Mononuclear cell (primary cell): Measurements from ENCODE around the gene COL9A2. TPM values are rescaled to one million over a fixed set of nuclear protein-coding genes. Genes with fewer than 3 reads are reported as not detected.
"Not testable (repeated sequence)": the region's sequence is repeated elsewhere in the genome, so short reads cannot be mapped to it uniquely, and the experiment has no call there.

ENCODE experiments used
- H3K27me3 ChIP-seq: 2 replicates; pipeline ENCODE4 v1.6.0; 2011; ENCODE audit warnings: low read length, control low read depth; ENCODE audit not compliant: insufficient read depth
- H3K4me1 ChIP-seq: 2 replicates; pipeline ENCODE4 v1.5.1; 2011; ENCODE audit warnings: mild to moderate bottlenecking, low read length, control low read depth; ENCODE audit not compliant: insufficient read depth
- H3K4me3 ChIP-seq: 2 replicates; pipeline ENCODE4 v1.5.1; 2011; ENCODE audit warnings: mild to moderate bottlenecking, low read length, moderate library complexity
- H3K9me3 ChIP-seq: 2 replicates; pipeline ENCODE4 v1.5.1; 2011; ENCODE audit warnings: low read depth, mild to moderate bottlenecking, control low read depth, low read length
- total RNA-seq: library from RNA; depleted of rRNA; stranded (reverse); fragments of >200 nt; gene quantifications from one replicate; pipeline ENCODE4 v1.2.3, GENCODE V29; 2012

Gene COL9A2
- total RNA-seq, 1 donor = 4.1 TPM

DNA sequence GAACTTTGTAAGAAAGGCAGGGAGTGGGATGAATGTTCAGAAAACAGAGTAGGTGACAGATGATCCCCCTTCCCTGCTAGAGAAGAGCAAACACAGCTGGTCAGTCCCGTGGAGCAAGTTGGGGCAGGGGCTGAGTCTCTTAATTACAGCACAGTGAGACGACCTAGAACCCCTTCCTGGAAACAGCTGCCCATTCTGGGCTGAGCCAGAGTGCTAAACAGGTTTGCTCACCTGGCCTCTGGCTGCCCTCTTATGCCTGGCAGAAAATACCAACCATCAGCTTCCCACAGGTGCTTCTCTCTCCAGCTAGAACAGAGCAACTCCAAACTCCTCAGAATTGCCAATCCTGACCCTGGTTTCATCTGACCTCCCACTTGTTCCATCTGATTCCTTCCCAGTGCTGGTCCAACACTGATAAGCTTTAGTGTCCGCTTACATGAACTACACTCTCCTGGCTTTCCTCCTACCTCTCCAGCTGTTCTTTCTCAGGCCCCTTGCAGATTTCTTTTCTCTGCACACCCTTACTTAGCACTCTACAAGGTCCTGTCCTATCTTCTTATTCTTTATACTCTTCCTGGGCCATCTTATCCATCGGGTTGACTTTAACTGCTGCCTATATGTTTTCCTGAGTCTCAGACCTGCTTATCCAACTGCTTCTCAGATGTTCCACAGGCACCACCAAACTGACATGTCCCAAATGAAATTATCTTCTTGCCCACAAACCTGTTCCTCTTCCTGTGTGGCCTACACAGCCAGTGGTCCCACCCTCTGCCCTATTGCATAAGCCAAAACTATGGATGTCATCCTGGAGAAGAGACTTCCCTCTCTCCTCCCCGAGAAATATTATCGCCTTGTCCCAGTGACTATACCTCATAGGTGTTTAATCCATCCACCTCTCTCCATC lies 22.6 kb upstream of the COL9A2 start:
- Histone ChIP-seq H3K4me1 (peaks cover 64% of the 10 kb centered on the region), H3K9me3 (no peaks in the 10 kb centered on the region), H3K27me3 (no peaks in the 10 kb centered on the region), H3K4me3 (no peak overlapping the region)

DNA sequence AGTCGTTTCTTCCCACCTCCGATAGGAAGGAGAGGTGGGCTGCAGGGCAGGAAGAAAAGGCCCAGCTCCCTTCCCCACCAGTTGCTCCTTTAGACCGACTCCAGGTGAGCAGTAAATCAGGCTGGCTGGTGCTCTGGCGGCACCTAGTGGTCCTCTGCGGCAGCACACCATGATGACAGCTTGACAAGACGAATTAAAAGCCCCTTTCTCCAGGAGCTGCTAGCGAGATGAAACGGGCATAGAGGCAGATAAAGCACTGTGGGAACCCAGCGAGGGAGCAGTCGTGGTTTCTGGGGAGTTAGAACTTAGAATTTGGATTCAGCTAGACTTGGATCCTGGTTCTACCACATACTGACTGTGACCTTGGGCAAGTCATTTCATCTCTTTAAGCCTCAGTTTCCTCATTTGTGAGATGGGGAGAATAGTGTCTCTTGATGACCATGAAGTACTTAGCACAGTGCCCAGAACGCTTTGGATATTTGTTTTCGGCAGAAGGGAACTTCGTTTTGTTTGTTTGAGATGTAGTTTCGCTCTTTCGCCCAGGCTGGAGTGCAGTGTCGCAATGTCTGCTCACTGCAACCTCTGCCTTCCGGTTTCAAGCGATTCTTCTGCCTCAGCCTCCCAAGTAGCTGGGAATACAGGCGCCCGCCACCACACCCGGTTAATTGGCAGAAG lies 21.8 kb upstream of the COL9A2 start:
- Histone ChIP-seq H3K4me1 (peaks cover 56% of the 10 kb centered on the region), H3K27me3 (no peaks in the 10 kb centered on the region), H3K4me3 (peak overlapping the region; percentile 24)

DNA sequence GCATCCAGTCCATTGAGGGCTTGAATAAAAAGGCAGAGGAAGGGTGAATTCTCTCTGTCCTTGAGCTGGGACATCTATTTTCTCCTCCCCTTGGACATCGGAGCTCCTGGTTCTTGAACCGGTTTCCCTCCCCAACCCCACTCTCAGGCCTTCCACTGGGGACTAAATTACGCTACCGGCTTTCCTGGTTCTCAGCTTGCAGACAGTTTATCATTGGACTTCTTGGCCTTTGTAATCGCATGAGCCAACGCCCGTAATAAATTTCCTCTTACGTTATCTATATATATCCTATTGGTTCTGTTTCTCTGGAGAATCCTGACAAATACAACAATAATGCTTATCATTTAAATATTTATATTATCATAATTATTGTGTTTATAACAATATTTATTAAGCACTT lies 20.4 kb upstream of the COL9A2 start:
- peaks cover 41% of the 10 kb centered on the region for H3K4me1 ChIP-seq

More for the DNA sequence above, 21.8 kb upstream of the COL9A2 start:
- H3K9me3 ChIP-seq = no peaks in the 10 kb centered on the region

DNA sequence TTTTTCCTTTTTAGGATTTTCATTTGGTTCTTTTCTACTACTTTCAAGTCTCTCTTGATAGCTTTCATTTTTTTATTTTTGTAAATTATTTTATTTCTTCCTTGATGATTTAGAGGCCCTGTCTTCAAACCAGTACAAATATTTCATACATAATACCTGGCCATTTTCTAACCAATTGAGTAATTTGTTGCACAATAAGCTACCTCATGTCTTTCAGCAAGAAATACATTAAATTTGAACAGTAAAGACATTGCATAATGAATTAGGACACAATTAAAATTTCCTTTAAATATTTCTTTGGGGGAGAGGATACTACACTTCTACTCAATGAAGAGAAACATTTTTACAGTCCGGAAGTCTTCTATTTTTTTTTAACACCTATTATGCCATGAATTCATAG lies 15.6 kb upstream of the COL9A2 start:
- Histone ChIP-seq H3K9me3 (no peaks in the 10 kb centered on the region), H3K27me3 (no peaks in the 10 kb centered on the region), H3K4me3 (no peak overlapping the region), H3K4me1 (no peaks in the 10 kb centered on the region)

More for the DNA sequence above, 20.4 kb upstream of the COL9A2 start:
- H3K9me3 ChIP-seq = no peaks in the 10 kb centered on the region
- no peaks in the 10 kb centered on the region for H3K27me3 ChIP-seq
- no peak overlapping the region for H3K4me3 ChIP-seq

DNA sequence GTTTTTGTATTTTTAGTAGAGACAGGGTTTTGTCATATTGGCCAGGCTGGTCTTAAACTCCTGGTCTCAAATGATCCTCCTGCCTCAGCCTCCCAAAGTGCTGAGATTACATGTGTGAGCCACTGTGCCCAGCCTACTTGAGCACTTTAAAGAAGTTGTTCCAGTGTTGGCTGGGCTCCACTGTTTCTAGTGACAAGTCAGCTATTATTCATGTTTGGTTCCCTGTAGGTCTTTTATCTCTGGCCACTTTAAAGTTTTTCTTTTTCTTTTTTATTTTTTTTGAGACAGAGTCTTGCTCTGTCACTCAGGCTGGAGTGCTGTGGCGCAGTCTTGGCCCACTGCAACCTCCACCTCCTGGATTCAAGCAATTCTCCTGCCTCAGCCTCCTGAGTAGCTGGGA lies 14.3 kb upstream of the COL9A2 start:
- not testable (repeated sequence) for H3K27me3 ChIP-seq, H3K4me3 ChIP-seq, H3K9me3 ChIP-seq, H3K4me1 ChIP-seq

DNA sequence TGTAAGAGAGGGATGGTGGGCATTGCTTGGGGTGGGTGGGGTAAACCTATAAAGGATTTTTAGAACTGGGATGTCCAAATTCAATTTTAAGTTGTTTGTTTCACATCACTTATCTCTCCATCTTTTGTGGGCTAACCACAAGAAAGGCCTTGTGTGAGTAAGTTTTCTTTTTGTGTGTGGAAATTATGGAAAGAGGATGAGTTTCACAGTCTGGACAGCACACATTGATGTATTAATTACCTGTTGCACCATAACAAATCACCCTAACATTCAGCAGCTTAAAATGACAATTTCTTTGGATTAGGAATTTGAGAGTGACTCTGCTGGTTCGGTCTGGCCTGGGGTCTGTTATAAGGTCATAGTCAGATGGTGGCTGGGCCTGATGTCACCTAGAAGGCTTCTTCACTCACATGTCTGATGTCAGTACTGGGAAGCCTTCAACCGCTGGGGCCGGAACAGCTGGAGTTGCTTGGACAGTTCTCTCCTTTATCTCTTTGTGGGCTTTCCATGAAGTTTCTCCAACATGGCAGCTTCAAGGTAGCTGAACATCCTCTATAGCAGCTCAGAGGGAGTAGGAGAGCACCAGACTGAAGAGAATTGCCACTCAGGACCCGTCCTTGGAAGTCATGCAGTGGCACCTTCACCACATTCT lies 2.0 kb upstream of the COL9A2 start:
- Histone ChIP-seq H3K4me1 (peaks cover 32% of the 10 kb centered on the region), H3K4me3 (no peak overlapping the region), H3K27me3 (peaks cover 25% of the 10 kb centered on the region), H3K9me3 (no peaks in the 10 kb centered on the region)

DNA sequence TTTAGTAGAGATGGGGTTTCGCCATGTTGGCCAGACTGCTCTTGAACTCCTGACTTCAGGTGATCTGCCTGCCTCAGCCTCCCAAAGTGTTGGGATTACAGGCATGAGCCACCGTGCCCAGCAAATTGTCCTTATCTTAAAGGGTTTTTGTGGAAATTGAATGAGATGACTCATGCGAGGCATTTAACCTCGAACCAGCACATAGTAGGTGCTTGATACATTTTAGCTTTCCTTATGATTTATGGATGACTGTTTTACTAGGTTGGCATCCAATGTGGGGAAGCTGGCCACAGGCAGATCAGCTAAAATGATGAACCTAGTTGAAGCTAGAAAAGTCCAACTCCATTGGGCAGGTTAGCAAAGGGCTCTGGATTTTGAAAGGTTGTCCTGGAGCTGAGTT lies 1.4 kb upstream of the COL9A2 start:
- Histone ChIP-seq H3K27me3 (peaks cover 25% of the 10 kb centered on the region), H3K4me3 (no peak overlapping the region), H3K4me1 (peaks cover 34% of the 10 kb centered on the region), H3K9me3 (no peaks in the 10 kb centered on the region)

DNA sequence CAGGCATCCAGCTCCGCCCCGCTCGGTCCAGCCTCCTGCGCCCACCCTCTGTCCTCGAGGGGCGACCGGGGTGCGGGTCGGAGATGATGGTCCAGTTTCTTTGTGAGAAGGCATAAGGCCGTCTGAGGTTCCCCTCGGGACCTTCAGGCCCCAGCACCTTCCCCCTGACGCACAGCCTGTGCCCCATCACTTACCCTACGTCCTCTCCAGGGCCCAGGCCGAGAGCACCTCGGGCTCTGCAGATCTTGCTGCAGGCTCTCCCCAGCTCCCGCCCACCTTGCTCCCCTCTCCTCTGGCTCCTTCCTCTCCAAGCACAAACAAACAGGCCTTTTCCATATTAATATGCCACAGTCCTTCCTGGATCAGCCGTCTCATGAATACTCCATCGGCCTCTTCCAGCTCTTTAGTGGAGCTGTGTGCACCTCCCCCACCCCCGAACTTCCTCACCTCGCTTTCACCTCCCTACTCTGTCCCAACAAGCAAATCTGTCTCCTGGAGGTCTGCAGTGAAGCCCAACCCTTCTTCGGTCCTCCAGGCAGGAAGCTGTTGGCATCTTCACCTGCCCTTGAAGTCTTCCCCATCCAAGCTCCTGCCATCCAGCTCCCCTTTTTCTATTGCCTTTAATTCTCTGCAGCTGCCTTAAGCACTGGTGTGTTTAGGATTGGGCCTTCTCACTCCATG lies 448 bp upstream of the COL9A2 start:
- no peak overlapping the region for H3K4me3 ChIP-seq
- H3K27me3 ChIP-seq = peaks cover 25% of the 10 kb centered on the region
- peaks cover 44% of the 10 kb centered on the region for H3K4me1 ChIP-seq
- H3K9me3 ChIP-seq = no peaks in the 10 kb centered on the region

DNA sequence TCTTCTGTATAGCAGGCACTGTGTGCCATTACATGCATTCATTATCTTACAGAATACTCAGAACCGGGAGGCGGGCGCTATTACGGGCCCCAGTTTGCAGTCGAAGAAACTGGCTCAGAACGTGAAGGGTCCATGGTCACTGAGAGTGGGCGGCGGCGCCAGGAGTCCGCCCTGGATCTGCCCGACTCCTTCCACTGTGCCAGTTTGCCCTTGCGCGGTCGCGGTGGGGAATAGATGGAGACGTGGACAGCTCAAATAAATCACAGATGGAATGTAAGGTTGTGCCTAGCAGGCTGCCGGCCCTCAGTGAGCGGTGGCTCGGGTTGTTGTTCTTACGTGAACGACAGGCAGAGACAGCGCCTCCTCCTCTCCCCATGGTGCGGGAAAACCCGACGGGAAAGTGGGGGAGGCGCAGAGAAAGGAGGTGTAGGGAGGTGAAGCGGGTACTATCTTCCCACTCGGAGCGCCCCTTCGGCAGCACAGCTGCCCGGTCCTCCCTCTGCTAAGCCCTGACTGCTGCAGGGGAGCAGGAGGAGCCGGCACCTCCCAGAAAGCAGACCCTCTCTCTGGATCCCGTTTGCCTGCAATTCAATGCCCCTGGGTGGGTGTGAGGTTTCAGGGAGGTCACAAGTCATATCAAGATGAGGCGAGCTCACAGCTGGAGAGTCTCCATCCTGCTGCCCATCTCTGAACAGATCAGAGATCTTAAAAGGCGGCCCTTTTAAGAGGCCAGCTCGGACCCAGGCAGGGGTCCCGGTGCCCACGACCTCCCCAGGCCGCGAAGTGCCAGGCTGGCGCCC lies 1.1 kb downstream of the COL9A2 start:
- peaks cover 25% of the 10 kb centered on the region for H3K27me3 ChIP-seq
- H3K4me1 ChIP-seq = peaks cover 54% of the 10 kb centered on the region
- peak overlapping the region; percentile 41 for H3K4me3 ChIP-seq
- H3K9me3 ChIP-seq = no peaks in the 10 kb centered on the region

DNA sequence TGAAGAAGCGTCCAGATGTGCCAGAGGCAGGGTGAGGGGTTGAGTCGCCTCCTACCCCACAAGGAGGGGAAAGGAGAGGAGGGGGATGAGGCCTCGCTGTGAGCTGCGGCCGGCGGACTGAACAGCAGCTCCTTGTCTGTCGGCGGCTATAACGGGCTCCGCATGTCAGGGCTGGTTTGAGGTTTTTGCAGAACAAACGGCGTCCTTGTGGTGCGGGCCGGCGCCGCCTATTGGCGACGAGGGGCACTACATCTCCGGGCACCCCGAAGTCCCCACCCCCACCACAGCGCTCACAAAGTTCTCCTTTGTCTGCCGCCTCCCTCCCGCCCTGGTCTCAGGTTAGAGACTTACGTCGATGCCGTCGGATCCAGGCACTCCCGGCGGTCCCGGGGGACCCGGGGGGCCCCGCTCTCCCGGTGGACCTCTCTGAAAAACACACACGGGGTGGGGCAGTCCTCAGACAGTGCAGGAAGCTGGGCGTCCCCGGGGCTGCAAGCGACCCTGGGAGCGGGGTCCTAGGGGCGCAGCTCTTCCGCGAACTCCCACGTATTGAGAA lies 1.8 kb downstream of the COL9A2 start:
- Histone ChIP-seq H3K9me3 (no peaks in the 10 kb centered on the region), H3K4me1 (peaks cover 54% of the 10 kb centered on the region), H3K27me3 (peaks cover 25% of the 10 kb centered on the region), H3K4me3 (peak overlapping the region; percentile 41)

DNA sequence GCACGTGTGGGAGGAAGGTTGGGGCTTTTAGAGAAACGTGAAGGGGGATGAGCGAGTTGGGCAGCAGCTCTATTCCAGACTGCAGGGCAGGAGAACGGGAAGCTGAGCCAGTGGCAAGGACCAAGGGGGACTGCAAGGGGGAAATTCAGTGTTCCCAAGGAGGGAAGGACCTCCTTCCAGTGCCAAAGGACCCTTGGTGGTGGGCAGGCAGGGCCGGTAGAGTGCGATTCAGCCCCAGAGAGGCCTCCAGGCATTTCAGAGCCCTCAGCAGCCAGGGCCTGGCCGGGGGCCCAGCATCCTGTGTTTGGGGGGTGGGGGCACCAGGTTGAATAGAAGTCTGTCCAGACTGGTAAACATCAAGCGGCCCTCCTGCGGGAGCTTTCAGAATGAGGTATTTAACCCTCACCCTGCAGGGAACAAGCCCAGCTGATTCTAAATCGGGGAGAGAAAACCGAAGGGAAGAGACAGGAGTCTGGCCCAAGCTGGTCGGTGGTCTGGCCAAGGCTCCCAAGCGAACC lies 2.3 kb downstream of the COL9A2 start:
- H3K4me1 ChIP-seq = peaks cover 54% of the 10 kb centered on the region
- no peak overlapping the region for H3K4me3 ChIP-seq
- H3K9me3 ChIP-seq = no peaks in the 10 kb centered on the region
- peaks cover 25% of the 10 kb centered on the region for H3K27me3 ChIP-seq

DNA sequence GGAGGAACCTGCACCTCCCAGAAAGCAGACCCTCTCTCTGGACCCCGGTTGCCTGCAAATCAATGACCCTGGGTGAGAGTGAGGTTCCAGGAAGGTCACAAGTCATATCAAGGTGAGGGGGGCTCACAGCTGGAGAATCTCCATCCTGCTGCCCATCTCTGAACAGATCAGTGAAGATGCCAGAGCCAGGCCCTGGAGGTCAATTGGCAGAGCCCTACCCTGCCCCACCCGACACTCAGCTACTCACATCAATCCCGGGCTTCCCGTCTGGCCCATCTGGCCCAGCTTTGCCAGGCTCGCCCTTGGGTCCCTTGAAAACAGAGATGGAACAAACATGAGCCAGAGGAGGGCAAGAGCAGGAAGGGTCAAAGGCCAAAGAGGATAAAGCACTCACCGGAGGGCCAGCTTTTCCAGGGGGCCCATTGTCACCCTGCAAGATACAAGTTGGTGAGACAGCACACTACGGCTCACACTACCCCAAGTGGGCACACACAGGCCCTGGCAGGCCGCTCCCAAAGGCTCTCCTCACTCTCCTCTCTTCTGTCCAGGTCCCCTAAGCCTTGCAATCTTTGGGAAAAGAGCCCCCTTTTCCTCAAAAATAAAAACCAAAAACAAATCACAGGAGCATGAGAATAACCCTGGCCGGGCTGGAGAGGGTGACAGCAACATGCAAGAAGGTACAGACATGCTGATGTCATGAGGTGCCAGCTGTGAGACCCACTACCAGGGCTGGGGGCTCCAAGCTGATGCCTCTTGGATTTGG lies 2.9 kb downstream of the COL9A2 start:
- Histone ChIP-seq H3K4me3 (no peak overlapping the region), H3K27me3 (peaks cover 24% of the 10 kb centered on the region), H3K9me3 (no peaks in the 10 kb centered on the region), H3K4me1 (peaks cover 54% of the 10 kb centered on the region)

DNA sequence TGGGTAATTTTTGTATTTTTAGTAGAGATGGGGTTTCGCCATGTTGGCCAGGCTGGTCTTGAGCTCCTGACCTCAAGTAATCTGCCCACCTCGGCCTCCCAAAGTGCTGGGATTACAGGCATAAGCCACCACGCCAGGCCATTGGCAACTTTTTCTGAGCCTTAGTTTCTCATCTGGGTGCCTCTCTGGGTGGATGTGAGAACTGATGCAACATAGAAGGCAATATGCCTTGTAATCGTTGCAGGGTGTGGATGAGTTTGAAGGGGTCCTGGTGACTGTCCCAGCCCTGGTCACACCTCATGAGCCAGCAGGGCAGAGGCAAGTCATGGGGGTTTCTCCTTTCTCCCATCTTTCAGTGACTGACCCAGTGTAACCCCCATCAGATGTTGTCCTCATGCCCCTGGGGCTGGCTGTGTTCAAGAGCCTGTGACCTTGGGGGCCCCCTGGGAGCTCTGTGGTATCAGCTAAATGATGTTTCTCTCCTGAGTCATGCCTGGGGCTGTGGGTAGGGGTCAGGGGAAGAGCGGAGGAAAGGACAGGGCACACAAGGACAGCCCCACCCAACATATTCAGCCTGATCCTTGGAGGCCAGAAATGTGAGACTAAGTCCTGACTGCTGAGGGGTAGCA lies 3.6 kb downstream of the COL9A2 start:
- Histone ChIP-seq H3K4me1 (peaks cover 54% of the 10 kb centered on the region), H3K9me3 (no peaks in the 10 kb centered on the region), H3K27me3 (peaks cover 19% of the 10 kb centered on the region), H3K4me3 (no peak overlapping the region)
